NCI-H2107 treated with DMSO at 0.1 percent for 48 hours (cell line): Measurements from ENCODE around the gene DDX23.

Source experiments
- DNase-seq: peaks from one replicate; lab custom pipeline; 2025; ENCODE audit not compliant: unreplicated experiment; lab: John Stamatoyannopoulos, UW

The DDX23 gene

DNA sequence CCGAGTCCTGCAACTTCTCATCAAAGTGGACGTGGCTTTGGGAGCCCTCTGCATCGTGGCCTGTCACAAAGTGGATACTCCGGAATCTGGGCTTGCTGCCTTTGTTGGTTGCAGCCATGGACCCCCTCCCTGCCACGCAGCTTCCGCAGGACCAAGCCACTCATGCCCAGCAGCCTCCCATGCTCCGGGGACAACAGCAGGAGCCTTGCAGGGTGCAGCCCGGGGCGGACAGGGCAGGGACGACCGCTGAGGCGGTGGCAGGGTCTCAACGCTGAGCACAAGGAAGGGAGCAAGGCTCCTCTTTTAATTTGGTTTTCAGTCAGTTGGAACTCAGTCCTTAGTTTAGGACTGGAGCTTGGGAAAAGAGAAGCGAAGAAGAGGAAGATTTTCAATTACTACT, 51.0 kb downstream of the DDX23 start:
- DNase-seq = no peak

DNA sequence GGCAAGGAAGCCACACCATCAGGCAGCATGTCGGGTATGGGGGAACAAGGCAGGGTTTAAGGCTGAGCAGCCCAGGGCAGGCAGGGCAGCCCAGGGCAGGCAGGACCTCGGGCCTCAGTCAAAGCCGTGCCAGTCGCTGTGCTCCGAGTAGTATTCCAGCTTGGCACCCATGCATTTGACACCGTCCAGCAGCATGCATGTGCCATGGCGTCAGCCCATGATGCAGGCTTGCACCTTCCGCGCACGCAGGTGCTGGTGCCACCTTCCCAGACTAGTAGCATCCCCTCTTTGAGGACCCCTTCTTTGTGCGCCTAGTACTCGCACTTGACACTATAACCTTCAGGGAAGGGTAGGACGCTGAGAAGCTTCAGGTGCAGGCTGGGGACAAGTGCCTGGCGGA, 51.5 kb downstream of the DDX23 start:
- no peak for DNase-seq

DNA sequence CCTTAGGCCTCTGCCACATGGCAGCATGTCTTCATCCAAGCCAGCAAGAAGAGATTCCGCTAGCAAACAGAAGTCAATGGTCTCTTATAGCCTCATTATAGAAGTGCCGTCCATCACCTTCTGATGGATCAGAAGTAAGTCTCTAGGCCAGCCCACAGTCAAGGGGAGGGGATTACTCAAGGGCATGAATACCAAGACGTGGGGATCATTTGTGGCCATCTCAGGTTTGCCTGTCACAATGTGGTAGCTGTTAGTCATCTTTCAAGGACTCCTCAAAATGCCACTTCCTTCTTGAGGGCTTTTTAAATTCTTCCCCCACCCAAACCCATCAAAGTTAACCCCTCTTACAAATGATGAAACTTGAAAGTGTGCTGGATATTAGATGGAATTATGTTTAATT, 55.0 kb downstream of the DDX23 start:
- DNase-seq = no peak

DNA sequence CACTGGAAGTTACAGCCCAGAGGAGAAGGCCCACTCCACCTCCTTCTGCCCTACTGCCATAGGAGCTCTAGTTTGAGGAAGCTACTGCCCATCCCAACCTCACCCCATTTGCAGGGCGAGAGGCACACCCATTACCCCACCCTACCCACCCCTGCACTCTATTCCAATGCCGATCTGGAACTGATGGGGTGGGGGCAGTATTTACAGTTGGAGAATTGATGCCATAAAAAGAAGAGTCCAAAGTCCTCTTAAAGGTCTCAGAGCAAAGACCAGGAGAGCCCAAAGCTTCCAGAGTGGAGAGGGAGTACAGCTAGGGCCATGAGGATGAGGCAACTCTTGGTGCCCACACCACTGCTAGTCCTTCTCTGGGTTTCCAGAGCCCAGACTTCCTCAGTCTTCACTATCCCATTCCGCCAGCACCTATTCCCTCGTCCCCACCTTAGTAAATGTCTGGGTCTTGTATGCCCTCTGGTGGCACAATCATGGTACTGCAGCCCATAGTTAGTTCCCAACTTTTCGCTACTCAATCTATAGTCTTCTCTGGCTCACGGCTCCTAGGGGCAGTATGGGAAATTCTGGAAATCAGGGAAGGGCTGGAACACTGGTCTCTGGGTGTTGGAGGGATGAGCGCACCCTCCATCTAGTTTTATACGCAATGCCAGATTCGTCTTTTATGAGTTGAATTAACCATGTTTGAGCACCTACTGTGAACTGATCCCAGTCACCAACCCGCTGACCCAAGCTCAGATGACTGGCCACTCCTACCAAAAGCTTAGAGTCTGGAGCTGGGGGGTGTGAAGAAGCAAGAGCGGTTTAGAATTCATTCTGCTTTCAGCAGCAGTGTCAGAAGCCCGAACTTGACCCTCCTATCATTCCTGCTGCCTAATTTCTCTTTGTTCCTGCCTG, 56.2 kb downstream of the DDX23 start:
- peak; percentile 73 for DNase-seq

DNA sequence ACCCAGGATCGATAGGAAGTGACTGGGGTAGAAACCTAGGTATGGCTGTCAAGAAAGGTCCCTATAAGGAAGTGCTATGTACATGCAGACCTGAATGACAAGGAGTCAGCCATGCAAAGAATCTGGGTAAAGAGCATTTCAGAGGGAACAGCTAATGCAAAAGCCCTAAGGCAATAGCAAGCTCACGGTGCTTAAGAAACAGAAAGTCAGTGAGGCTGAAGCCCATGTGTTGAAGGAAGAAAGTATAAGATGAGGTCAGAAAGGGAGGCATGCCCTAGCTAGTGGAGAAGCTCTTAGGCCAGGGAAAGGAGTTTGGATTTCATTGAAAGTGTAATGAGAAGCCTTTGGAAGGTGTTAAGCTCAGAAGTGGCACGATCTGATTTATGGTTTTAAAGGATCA, 57.1 kb downstream of the DDX23 start:
- DNase-seq = peak; percentile 1

DNA sequence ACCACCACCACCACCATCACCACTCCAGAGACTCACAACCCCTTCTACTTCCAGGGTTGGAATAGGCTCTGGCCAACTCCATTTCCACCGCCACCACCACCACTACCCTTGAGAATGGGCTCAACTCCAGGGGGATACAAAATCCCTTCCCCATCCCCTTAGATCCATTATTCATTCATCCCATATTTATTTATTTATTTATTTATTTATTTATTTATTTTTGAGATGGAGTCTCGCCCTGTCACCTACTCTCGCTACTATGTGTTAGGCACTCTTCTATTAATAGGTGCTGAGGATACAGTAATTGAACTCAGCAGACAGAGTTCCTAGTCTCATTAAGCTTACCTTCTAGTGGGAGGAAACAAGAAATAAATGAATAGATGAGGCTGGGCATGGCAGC, 58.3 kb downstream of the DDX23 start:
- DNase-seq = no peak

DNA sequence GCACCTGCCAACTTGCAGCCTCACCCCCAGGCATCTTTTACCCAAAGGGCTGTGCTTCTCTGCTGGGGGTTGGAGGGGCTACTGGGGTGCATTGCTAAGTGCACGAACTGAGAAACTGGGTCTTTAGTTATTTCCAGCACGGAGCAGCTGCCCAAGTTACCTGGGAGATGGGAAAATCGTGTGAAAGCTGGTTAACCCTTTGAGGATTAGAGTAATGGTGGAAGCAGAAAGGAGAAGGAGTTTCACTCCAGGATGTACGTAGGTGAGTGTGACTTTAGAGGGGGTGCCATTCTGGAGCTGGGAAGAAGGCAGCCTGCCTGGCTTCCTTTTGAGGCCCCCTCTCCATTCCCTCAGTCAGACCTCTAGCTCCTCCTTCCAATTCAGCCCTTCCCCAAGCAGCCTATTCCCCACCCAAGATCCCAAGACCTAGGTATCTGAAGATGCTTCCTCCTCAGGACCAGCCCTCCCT, 62.1 kb downstream of the DDX23 start:
- DNase-seq = no peak

DNA sequence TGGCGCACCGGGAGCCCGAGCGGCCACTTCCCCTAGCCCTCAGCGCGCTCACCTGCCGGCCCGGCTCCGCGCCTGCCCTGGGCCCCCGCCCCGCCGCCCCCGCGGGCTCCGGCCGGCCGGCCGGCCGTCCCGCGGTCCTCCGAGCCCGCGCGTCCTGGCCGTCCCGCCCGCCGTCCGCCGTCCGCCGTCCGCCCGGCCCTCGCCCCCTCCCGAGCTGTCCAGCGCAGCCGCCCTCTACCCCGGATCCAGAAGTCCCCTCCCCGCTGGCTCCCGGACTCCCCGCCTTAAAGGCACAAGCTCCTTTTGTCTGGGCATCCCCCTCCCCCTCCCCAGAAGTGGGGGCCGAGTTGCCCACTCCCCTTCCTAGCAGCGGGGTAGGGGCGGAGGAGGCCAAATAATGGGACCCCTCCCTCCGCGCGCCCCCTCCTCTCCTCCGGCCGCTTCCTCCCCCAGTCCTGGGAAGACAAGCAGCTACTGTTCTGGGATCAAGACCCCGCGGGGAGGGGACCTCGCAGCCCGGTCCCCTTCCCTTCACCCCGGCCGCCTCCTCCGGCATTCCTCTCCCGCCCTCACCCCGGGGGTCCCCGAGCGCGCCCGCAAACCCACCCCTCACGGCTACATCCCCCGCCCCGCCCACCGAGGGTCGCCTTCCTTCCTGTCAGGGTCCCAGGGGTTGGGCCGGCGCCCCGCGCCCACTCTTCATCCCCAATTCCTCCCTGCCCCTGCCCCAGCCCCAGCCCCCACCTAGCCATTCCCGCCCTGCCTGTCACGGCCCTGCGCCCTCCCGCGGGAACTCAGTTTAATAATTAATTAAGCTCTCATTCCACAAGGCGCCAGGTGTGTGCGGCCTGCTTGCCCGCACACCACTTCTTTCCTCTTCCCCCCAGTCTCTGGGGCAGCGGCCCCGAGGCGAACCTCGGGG, 62.8 kb downstream of the DDX23 start, which contains the start of gene ADCY6:
ADCY6 (minus strand) TSS at position 236 of the 922 bp plus-strand sequence. CDS start 5,655 bp downstream, outside the sequence.
- peak; percentile 3 for DNase-seq

DNA sequence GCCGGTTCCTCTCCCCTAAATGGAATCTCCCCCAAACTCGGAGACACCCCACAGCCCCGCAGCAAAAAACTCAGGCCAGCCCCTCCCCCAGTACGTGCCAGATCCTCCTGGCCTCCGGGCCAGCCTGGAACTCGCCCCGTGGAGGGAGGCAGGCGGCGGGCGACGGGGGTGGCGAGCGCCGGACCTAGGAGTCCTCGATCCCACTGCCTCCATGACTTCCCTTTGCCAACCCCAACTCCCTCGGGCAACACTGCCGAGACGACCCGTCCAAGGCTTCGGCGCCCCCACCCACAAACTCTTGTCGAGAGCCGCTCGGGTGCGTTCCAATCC, 63.5 kb downstream of the DDX23 start:
- DNase-seq = no peak

DNA sequence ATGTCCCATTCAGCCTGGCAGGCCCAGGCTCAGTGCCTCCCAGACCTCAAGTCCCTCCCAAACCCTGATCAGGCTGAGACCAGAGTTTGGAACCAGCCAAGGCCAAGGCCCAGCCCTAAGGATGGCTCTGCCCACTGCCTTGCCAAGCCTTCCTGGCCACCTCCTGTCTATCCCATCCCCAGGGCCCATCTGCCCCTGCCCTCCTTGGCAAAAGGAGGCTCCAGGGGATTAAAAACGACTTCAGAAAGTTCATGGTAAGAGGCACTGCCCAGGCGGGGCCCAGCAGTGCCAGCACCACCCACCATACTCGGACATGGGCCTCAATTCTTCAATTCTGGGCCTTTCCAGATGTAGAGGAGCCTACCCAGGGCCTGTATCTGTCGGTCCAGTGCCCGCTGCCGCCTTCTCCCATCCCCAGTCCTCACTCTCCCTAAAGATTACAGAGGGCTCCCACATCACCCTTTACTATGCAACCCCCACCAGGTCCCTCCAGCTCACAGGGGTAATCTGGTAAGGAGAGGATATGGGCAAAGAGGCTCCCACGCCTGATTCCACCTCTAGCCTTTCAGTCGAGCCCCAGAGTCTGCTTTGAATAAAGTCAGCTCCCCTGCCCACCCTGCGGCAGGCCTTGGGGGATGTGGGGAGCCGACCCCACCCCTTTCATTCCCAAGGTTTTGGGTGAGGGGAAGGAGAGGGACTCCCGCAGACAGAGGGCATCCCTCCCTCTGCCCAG, 64.0 kb downstream of the DDX23 start:
- DNase-seq = no peak

DNA sequence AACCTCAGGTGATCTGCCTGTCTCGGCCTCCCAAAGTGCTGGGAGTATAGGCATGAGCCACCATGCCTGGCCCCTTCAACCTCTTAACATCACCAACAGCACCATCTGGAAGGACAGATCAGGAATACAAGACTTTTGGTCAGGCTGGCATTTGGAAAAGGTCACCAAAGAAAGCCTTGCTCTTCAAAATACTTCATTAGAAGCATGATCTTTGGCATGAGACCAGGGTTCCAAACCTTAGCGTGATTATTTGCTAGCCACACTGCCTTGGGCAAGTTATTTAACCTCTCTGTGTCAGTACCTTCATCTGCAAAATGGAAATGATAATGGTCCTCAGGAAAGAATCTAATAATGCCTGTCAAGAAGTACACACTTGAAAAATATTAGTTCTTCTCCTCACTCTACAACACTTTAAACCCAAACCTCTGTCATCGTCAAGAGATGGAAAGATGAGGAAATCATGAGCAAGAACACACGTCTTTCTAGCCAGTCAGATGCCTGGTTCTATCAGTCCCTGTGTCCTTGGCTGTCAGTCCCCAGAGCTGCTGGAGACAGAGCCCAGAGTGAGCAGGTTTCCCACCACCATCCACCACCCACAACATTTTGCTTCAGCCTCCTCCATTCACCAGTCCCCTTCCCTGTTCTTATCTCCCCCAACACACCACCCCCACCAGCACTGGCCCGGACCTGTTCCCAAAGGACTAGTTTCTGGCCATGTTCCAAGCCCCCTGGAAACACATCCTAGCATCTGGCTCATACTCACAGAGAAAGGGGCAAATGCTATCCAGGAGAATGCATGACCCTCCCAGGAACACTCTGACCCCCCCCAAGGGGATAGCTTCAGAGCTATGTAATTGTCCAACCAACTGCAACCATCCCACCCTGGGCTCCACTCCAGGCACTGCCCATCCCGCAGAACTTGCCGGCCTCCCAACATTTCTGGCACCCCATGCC, 65.1 kb downstream of the DDX23 start:
- no peak for DNase-seq

DNA sequence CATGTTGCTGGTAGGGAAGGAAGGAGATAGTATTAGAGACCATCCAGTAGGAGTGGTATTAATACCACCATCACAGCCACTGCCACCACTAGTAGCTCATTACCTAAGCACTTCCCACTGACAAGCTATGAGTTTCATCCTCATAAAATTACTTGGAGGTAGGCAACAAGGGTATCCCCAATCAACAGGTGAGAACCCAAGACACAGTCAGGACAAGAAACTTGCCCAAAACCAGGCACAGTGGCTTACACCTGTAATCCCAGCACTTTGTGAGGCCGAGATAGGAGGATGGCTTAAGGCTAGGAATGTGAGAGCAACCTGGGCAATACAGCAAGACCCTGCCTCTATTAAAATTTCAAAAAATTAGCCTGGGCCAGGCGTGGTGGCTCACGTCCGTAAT, 68.5 kb downstream of the DDX23 start:
- DNase-seq = no peak

DNA sequence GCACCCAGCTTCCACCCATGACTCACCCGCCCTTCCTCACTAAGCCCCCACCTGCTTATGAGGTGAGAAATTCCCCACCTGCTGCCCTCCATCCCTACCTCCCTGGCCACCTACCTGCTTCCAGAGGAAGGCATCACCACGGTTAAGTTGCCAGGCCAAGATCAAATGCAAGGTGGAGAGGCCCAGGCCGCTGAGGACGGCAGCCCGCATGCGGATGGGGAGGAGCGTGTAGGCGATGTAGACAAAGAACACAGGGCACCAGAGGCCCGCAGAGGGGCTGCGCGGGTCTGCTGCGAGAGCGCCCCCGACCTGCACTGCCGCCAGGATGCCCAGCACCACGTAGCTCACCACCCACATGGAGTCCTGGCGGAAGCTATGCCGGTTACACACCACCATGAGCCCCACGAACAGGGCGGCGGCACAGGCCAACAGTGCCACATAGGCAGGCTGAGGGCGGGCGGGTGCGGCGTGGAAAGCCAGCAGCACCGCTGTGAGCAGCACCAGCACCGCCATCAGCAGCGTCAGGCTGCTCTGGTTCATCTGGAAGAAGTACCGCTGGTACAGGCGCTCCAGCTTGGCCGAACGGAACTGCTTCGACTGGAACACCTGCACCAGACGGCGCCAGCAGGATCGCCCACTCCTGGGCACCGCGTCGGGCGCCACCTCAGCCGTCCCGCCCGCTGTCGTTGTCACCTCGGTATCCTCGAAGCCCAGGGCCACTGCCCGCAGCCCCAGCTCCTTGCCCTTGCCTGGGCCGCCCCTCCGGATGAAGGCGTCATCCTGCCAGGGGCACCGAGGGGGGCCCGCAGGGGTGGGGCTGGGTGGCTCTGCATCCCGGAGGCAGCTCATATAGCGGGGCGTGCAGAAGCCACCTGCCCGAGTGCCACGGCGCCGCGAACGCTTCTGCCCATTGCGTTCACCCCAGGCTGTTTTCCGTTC, 69.2 kb downstream of the DDX23 start:
- no peak for DNase-seq

DNA sequence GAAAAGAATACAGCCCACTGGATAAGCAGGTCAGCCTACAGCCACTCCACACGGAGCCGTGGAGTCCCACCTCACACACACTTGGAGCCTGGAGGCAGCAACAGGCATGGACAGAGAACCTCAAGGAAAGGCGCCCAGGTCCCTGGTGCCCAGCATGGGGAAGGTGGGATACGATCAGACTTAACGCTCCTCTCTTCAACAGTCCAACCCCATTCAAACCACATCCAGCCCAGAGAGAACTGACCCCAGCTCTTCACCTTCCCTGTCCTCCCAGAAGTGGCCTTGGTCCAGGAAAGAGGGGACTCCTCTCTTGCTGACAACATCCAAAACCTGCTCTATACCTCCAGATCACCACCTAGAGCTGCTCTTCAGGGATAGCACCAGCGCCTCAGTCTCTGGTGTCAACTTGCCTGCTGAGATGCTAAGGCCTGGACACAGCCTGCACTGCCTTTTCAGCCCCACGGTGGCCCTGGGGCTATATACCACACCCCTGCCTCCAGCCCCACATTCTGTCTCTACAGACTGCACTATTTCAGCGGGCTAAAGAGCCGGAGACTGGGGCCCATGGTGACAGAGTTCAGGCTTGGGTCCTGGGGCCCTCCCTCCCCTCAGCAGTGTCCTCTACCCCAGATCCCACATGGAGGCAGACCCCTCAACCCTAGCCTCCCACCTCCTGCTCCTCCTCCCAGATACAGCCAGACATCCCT, 70.1 kb downstream of the DDX23 start:
- no peak for DNase-seq

DNA sequence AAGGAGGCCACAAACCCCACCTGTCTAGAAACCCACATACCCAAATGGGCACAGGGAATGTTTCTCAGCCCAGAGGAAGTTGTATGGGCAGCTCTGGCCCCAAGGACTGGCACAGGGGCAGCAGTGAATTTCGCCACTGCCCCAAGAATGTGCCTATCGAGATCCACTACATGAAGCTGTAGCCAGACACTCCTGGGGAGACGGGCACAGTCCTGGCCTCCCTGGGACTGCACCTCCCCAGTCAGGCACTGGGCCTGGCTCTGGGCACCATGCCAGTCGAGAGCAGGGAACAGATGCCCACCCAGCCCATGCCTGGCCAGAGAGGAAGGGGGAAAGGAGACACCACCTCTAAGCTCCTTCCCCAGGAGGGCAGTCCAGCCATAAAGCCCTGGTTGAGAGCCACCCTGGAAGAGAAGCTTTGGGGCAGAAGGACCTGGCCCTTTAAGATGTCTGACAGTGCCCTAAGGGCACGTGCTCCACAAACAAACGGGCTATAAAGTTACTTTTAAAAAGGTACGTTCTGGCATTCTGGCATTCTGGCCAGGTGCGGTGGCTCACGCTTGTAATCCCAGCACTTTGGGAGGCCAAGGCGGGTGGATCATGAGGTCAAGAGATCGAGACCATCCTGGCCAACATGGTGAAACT, 71.5 kb downstream of the DDX23 start:
- DNase-seq = no peak

DNA sequence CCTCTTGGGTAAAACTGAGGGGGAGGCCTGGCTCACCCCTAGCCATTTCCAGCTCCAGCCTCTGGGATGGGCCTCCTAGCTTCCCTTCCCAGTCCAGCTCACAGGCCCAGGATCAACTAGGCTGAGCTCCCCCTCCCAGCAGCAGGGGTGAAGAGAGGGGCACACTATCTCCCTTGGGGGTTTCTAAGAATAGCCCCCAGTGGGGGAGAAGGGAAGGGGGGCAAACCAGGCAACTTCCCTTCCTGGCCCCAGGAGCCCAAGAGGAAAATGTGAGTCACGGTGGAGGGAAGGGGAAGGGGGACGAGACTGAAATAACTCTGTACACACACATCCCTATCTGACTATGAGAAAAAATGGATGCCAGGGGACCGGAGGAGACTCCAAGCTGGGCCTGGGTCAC, 72.1 kb downstream of the DDX23 start:
- DNase-seq = no peak
